ENCODE measurements around the gene ALOXE3.

ALOXE3 gene

GRCh38 chr17:8046306-8046928, 71.9 kb downstream of the ALOXE3 start:
- DNase-seq: no peak
